Stimulated activated CD8-positive, alpha-beta memory T cell treated with anti-CD3 and anti-CD28 coated beads, Interleukin-2, amount 100 ng/mL, for 1 hour (primary cell): ENCODE results near the gene CDK6.

ENCODE experiments used
- DNase-seq, 2 donors: peaks; one replicate each; pipeline ENCODE4 v3.0.0-alpha.2; 2020; ENCODE audit warnings: low read depth in 2 of 2

Gene CDK6

DNA sequence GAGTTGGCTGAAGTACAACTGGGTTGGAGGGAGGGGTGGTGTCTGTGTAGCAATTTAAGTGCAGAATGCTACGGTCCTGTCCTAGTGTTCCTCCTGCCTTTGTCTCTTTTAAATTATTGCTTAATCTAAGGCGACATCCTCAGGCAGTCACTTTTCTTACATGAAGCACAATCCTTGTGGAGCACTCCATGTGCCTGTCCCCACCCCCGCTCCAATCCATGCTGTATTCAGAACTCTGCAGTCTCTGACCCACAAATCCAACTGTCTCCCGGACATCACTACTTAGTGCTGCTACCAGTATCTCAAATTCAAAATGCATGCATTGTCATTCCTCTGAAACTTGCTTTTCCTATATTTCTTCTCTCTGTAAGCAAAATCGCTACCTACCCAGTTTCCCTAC, 154.7 kb downstream of the CDK6 start:
- DNase-seq, result no peak

DNA sequence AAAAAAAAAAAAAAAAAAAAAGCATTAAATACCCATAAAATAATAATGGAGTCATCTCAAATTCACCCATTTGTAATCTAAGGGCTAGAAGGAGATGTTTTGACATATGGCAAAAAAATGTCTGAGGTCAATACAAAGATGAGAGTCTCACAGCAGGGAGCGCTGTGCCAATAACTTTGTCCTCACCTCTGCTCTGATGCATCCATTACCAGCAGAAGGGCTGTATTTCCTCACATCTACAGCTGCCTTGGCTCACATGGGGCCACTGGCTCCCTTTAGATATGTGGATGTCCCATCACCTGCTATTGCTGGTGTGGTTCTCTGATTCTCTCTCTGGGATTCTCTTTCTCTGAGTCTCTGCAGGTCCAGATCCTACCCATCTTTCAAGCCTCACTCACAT, 155.9 kb downstream of the CDK6 start:
- no peak for DNase-seq

DNA sequence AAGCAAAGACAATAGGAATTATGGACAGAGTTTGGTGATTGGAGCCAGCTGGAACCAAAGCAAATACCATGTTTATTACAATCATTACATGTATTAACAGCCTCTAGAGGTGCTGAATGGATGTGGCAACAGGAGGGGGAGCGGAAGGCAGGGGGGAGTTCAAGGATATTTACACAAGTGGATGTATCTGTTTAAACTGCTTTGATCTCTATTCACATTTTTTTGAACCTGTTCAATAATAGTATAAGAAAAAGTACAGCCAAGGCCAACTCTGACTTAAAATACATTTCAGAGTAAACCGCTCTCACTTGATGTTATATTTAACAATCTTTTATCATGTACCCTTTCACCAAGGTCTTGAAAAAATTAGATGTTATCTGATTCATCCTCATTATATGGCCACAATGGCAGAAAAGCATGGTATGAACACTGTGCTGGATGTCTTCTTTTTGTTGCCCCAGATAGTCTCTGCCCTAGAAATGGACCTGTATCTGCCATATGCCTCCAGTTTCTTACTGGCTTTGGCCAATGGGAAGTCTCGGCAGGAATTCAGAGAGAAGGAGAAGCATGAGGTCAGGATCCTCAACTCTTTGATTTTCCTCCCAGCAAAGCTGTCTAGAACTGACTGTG, 158.0 kb downstream of the CDK6 start:
- no peak for DNase-seq

DNA sequence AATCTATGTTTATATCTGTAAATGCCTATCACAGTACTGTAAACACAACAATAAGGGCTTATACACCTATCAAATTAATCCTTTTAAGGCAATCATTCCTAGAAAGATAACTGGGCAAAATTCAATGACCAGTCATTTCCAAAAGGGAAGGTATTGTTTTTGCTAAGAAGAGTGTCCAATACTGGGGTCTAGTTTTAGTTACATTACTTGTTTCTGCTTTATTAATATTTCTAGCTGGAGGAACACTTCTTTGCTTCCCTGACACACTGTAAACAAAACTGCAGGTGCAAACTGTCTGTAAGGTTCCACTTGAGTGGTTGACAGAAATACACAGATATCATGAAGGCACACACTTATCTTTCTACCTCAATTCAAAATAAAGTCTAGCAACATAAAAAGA, 162.0 kb downstream of the CDK6 start:
- no peak for DNase-seq

DNA sequence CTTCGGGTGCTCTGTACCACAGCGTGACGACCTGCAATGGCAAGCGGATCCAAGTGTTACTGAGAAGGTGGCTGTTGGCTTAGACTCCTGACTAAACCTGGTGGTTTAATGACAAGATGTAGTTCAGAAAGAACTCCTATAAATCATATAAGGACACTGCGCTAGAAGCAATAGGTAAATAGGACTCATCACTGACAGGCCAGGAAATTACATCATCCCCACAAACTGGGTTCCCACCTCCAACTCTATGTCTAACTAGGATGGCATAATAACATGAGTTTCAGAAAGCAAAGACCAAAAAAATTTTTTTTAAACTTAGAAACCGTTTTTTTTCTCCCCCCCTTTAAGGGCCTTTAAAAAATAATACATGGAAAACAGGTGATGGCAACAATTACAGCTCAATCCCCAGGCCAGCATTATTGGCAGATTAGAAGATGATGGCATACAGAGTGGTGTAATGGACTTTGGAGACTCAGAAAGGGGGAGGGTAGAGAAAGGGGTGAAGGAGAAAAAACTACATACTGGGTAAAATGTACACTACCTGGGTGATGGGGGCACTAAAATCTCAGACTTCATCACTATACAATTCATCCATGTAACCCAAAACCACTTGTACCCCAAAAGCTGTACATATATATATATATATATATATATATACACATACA, 164.7 kb downstream of the CDK6 start:
- DNase-seq, result no peak

DNA sequence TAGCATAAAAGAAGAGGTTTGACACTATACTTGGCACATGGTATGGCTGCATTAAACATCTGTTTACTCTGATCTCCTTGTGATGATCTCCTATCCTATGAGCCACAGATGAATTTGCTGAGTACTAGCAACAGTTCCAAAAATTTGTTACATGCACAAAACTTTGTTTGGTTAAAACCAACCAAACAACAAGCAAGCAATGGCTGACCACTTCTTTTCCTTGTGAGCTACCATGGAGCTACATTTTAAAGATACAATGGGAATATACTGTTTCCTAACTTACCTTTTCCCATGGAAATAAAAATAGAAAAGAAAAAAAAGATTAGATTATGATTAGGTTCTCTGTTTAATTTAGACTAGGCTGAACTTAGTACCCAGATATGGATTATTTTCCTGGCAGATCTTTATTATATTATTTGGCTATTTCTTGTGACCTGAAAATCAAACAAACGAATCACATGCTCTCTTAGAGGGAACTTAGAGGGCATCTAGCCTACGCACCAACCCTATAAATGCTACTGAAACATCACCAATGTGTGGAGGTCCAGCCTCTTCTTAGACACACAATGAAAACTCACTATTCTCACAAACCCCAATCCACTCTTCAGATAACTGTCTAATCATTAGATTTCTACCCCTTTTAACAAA, 166.0 kb downstream of the CDK6 start:
- no peak for DNase-seq

DNA sequence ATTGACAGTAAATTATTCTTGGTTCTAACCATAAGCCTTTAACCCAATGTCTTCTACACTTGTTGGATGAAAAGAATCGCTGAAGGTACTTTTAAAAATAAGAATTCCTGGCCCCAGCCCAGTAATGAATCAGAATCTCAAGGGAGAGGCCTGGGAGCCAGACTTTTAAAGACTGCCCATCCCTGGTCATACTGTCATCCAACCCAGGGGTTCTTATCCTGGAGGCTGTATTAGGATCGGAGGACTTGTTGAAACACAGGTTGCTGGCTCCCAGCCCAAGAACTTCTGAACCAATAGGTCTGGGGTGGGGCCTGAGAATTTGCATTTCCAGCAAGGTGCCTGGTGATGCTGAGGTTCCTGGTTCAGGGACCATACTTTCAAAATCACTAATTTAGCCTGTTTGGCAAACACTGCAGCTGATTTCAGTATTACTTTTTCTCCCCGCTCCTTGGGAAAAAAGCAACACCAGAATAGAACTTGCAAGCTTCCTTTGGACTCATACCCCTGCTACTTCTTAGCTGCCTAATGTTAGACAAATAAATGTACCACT, 166.7 kb downstream of the CDK6 start:
- no peak for DNase-seq

DNA sequence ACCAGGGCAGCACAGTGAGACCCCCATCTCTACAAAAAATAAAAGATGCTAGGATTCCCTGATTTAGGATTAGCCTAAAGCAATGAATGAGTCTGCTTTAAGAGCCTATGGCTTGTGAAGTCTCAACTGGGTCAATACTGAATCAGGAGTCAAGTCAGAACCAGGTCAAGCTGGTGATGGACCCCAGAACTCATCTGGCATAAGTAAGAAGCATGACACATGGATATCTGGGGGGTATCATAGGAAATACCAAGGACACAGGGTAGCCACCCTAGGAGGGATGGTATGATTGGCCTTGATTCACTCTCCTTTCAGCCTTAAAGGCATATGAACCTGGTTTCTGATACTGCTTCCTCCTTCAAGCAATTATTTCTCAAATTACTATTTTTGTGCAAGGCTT, 167.8 kb downstream of the CDK6 start:
- no peak for DNase-seq

DNA sequence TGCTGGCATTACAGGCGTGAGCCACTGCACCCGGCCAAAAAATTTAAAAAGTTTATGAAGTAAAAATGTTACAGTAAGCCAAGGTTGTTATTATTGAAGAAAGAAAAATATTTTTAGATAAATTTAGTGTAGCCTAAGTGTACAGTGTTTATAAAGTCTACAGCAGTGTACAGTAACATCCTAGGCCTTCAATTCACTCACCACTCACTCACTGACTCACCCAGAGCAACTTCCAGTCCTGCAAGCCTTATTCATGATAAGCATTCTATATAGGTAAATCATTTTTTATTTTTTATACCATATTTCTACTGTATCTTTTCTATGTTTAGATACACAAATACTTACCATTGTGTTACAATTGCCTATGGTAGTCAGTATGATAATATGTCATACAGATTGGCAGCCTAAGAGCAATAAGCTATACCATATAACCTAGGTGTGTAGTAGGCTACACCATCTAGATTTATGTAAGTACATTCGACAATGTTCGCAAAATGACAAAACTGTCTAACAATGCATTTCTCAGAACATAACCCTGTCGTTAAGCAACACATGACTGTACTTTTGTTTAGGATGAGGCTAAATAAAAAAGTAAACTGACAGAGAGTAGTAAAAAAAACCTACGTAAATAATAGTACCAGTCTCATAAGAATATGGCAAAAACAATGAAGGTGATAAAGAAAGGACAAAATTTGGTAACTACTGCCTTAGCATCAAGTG, 168.4 kb downstream of the CDK6 start:
- no peak for DNase-seq

DNA sequence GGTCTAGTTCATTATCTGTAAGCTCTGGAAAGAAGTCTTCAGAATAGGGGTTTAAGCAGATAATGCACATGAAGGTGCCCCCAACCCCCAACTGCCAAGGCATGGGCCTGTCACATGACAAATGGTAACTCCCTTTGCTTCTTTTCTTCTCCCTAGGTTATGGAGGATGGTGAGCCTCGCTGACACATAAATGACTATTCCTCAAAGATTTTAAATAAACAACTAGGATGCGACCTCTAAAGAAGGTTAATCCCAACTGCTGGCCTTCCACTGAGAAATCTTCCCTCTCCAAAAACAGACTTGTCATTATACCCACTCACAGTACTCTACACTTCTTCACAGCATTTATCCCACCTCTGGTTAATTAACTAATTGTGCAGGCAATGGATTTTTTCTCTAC, 170.4 kb downstream of the CDK6 start:
- DNase-seq, result no peak

DNA sequence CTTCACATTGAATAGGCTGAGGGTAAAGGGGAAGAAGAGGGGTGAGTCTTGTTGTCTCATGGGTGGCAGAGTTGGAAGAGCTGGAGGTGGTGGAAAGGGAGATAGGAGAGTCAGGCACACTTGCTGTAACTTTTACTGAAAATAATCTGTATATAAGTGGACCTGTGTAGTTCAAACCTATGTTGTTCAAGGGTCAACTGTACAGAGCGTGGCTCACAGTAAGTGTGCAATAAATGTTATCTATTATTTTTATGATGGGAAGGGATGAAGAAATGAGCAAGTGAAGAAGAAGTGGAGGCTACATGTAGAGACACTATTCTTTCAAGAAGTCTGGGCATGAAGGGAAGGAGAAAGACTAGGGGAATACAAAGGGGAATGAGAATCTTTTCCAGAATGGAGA, 174.7 kb downstream of the CDK6 start:
- DNase-seq, result no peak

DNA sequence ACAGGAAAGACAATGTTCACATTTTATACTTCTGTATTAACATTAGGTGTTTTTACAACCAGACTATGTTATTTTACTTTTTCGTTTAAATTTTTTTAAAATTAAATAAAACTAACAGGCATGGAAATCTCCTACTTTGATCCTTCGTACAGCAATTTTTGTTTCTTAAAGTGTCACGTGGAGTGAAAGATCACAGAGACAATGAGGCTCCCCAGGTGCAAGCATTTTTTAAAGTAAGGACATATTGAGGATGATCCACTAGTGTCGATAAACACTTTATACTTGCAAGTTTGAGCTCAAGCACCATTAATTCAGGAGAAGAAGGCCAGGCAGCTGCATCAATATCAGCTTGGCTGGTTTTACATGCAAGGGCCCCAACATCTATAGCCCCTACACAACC, 177.7 kb downstream of the CDK6 start:
- no peak for DNase-seq

DNA sequence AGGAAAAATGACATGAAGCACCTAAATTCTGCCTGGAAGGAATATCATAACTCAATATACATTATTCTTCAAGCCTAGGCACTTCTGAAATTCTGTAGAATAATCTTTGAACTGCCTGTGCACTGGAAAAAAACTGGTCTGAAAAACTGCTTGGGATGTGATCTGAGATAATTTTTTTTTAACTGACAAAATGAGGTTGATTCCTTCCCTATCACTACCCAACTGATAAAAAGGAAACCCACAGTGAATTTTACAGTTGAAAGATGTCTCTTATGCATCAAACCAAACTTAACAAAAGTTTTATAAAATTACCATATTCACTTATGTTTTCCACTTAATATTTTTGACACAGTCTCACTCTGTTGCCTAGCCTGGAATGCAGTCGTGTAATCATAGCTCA, 179.0 kb downstream of the CDK6 start:
- DNase-seq, result no peak

DNA sequence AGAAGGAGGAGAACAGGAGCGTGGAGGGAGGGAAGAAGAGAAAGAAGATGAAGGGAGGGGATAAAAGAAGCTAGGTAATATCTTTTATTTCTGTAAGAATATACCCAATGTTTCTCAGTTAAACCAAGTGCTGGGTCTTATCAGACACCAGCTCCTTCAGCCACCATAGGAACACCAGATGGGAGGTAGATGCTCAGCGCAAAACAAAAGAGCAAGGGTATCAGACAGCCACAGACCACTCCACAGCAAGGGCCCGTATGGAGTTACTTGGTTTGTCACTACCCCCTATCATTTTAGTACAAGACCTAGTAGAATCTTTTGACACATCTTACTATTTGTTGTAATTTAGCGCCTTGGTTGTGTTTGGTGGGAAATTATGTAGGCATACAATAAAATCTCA, 180.3 kb downstream of the CDK6 start:
- DNase-seq, result no peak

DNA sequence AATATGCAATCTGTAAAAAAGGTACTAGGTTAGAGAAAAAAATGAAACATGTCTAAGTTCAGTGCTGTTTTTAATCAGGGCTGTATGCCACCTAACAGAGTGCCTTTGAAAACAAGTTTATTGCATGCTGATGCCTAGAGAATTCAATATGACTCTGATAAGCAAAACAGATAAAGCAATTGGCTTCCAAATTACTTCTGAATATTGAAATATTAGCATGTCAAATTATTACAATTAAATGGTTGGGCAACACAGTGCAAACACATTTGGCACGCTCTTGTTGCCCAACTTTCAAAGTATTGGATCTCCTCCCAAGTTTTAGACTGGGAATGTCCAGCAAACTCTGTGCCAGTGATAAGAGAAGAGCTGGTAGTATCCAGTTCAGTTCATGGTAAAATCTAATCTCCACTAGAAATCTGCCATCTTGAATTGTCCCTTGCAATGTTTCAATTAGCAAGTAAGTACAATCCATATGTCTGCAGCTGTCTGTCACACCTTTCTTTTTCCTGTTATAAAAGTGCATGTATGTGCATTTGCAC, 181.0 kb downstream of the CDK6 start:
- DNase-seq, result no peak

DNA sequence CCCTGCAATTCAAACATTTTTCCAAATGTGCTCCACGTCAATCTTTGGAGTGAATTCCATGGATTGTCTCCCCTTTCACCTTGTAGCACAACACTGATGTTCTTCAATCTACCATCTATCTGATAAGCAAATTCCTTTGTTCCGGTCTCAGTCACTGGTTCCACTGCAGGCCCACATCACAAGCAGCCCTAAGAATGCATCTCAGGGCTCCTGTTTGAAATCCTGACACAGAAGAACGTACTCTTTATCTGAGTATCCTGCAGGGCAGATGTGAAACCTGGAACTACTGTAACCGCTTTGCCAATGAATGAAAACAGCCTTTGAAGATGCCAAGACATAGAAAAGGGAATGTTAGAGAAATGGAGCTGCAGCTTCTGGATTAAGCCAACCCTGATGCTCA, 183.2 kb downstream of the CDK6 start:
- no peak for DNase-seq

DNA sequence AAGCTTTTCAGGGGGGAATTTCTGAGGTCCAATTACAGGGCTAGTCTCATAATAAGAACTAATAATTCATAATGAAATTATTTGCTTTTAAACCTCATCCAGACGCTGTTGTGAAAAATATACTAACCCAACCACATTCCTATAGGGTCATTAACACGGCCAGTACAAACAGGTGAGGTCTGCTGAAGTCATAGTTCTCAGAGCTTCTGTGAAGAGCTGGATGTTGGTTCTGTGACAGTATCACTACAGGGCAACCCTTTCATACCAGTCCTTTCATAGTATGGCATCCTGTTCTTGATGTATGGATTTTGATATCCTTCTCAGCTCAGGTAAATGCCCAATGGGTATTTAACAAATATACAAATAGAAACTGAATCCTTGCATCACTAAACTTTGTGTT, 183.8 kb downstream of the CDK6 start:
- no peak for DNase-seq

DNA sequence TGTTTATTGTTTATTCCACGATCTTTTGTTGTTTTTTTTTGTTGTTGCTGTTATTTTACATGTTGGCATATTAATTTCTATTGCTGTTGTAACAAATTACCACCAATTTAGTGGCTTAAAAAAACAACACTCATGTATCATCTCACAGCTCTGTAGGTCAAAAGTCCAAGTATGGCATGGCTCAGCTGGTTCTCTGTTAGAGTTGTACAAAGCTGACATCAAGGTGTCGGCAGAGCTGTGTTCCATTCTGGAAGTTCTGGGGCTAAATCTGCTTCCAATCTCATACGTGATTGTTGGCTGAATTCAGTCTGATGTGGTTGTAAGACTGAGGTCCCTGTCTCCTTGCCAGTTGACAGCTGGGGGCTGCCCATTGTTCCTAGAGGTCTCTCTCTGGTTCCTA, 186.0 kb downstream of the CDK6 start:
- no peak for DNase-seq

DNA sequence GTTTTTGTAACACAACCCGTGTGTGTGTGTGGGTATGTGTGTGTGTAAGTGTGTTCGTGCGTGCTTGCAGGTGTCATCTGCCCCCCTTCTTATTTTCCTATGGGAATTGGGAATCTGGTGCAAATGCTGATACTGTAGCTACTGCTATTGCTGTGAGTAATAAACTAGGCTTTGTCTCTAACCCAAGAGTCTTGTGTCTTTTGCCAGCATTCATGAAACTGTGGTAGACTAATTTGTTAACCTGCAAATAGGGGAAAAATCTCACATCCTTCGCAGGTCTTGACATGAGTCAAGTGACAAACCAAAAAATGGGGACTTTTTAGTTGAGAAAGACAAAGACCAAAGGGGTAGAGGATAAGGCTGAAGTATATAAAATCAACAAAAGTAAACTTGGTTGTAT, 188.3 kb downstream of the CDK6 start:
- DNase-seq, result no peak

DNA sequence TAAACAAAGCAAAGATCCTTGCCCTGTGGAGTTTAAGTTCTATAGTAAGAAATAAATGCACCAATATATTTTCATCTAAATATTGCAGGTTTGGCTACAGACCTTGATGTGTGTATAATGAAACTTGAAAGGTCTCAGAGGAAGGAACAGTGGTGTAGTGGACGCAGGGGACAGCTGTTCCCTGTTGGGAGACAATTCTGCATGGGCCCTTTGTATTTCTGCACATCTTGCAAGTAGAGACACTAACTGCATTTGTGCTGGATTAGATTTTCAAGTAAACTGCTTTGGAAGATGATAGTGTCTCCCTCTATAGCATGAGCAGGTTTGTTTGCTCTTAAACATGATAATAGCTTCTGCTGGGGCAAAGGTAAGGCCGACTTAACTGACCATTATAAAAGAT, 188.7 kb downstream of the CDK6 start:
- no peak for DNase-seq

DNA sequence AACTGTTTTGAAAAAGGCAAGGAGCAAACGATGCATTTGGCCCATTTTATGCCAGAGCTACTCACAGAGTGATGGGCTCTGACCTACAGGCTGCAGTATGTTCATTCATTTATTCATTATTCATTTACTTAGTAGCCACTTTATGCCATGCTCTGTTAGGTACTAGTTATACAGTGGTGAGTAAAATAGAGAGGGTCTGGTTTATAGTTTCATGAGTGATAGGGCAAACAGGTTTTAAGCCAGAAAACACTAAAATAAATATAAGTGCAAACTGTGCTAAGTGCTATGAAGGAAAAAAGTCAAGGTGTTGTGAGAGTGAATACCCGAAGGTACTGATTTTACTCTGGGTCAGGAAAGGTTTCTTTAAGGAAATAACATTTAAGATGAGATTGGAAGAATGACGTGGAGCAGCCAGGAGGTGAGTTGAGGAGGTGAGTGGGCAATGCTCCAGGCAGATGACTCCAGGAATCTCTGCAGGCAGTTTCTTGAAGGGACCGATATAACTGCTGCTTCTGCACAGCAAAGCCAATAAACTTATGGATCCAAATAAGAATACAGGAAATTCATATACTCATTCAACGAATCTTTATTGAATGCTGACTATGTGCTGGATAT, 189.3 kb downstream of the CDK6 start:
- no peak for DNase-seq
